Activated T-cell treated with anti-CD3 and anti-CD28 coated beads, Interleukin-2, amount 50 U/mL, for 24 hours (primary cell): ENCODE results near the gene SEMA6A.

Source experiments
- DNase-seq: peaks from one replicate; pipeline ENCODE4 v3.0.0-alpha.2; 2020
- H3K27ac Mint-ChIP-seq: 2 replicates; pipeline ENCODE4 v1.8.0; 2020; ENCODE audit warnings: mild to moderate bottlenecking, mixed read lengths
- H3K27me3 Mint-ChIP-seq: 2 replicates; pipeline ENCODE4 v1.8.0; 2020; ENCODE audit warnings: mixed read lengths
- H3K36me3 Mint-ChIP-seq: 2 replicates; pipeline ENCODE4 v1.8.0; 2020; ENCODE audit warnings: low read depth, mixed read lengths
- H3K4me1 Mint-ChIP-seq: 2 replicates; pipeline ENCODE4 v1.8.0; 2020; ENCODE audit warnings: low read depth, mixed read lengths
- H3K4me3 Mint-ChIP-seq: 2 replicates; pipeline ENCODE4 v1.8.0; 2020; ENCODE audit warnings: mild to moderate bottlenecking, moderate library complexity, mixed read lengths
- H3K9me3 Mint-ChIP-seq: 2 replicates; pipeline ENCODE4 v1.8.0; 2020; ENCODE audit warnings: mixed read lengths

Gene SEMA6A

GRCh38 chr5:116410336-116410890 is 164.2 kb downstream of the SEMA6A start:
- Mint-ChIP-seq H3K4me3 (no peak overlapping the region), H3K27me3 (no peaks in the 10 kb centered on the region), H3K36me3 (peaks cover 48% of the 10 kb centered on the region), H3K27ac (no peak overlapping the region), H3K9me3 (no peaks in the 10 kb centered on the region), H3K4me1 (no peaks in the 10 kb centered on the region)
- no peak for DNase-seq

GRCh38 chr5:116409591-116410296 is 164.9 kb downstream of the SEMA6A start:
- Mint-ChIP-seq H3K4me1 (no peaks in the 10 kb centered on the region), H3K27me3 (no peaks in the 10 kb centered on the region), H3K36me3 (peaks cover 47% of the 10 kb centered on the region), H3K9me3 (no peaks in the 10 kb centered on the region), H3K4me3 (no peak overlapping the region), H3K27ac (no peak overlapping the region)
- DNase-seq, result no peak

GRCh38 chr5:116406306-116407041 is 168.1 kb downstream of the SEMA6A start:
- Mint-ChIP-seq H3K27me3 (no peaks in the 10 kb centered on the region), H3K9me3 (no peaks in the 10 kb centered on the region), H3K36me3 (peaks cover 40% of the 10 kb centered on the region), H3K4me1 (no peaks in the 10 kb centered on the region), H3K4me3 (no peak overlapping the region), H3K27ac (no peak overlapping the region)
- no peak for DNase-seq

GRCh38 chr5:116404792-116405191 is 169.8 kb downstream of the SEMA6A start:
- H3K4me1 Mint-ChIP-seq, result no peaks in the 10 kb centered on the region
- no peak overlapping the region for H3K4me3 Mint-ChIP-seq
- H3K27me3 Mint-ChIP-seq, result no peaks in the 10 kb centered on the region
- peaks cover 51% of the 10 kb centered on the region for H3K36me3 Mint-ChIP-seq
- H3K9me3 Mint-ChIP-seq, result no peaks in the 10 kb centered on the region
- H3K27ac Mint-ChIP-seq, result no peak overlapping the region
- no peak for DNase-seq

- Mint-ChIP-seq H3K36me3 (peaks cover 58% of the 10 kb centered on the region), H3K27ac (no peak overlapping the region), H3K9me3 (no peaks in the 10 kb centered on the region), H3K4me3 (no peak overlapping the region), H3K27me3 (no peaks in the 10 kb centered on the region), H3K4me1 (no peaks in the 10 kb centered on the region)
- no peak for DNase-seq
Observed at GRCh38 chr5:116404016-116404415, 170.6 kb downstream of the SEMA6A start.

GRCh38 chr5:116402235-116402634 is 172.4 kb downstream of the SEMA6A start:
- Mint-ChIP-seq H3K27ac (no peak overlapping the region), H3K9me3 (no peaks in the 10 kb centered on the region), H3K36me3 (peaks cover 54% of the 10 kb centered on the region), H3K4me3 (no peak overlapping the region), H3K27me3 (no peaks in the 10 kb centered on the region), H3K4me1 (no peaks in the 10 kb centered on the region)
- DNase-seq, result no peak

GRCh38 chr5:116401576-116401975 is 173.0 kb downstream of the SEMA6A start:
- Mint-ChIP-seq H3K36me3 (peaks cover 53% of the 10 kb centered on the region), H3K9me3 (no peaks in the 10 kb centered on the region), H3K27me3 (no peaks in the 10 kb centered on the region), H3K27ac (no peak overlapping the region), H3K4me1 (no peaks in the 10 kb centered on the region), H3K4me3 (no peak overlapping the region)
- DNase-seq, result no peak

- no peak overlapping the region for H3K4me3 Mint-ChIP-seq
- H3K27ac Mint-ChIP-seq, result no peak overlapping the region
- H3K4me1 Mint-ChIP-seq, result no peaks in the 10 kb centered on the region
- no peaks in the 10 kb centered on the region for H3K27me3 Mint-ChIP-seq
- peaks cover 2% of the 10 kb centered on the region for H3K9me3 Mint-ChIP-seq
- H3K36me3 Mint-ChIP-seq, result peaks cover 35% of the 10 kb centered on the region
- no peak for DNase-seq
Observed at GRCh38 chr5:116396476-116397099, 178.0 kb downstream of the SEMA6A start.

- Mint-ChIP-seq H3K4me3 (no peak overlapping the region), H3K9me3 (peaks cover 2% of the 10 kb centered on the region), H3K27ac (no peak overlapping the region), H3K27me3 (no peaks in the 10 kb centered on the region), H3K36me3 (peaks cover 29% of the 10 kb centered on the region), H3K4me1 (no peaks in the 10 kb centered on the region)
- DNase-seq, result no peak
Observed at GRCh38 chr5:116395631-116396203, 178.9 kb downstream of the SEMA6A start.

- Mint-ChIP-seq H3K4me3 (no peak overlapping the region), H3K27ac (no peak overlapping the region), H3K9me3 (peaks cover 2% of the 10 kb centered on the region), H3K36me3 (peaks cover 29% of the 10 kb centered on the region), H3K27me3 (no peaks in the 10 kb centered on the region), H3K4me1 (no peaks in the 10 kb centered on the region)
- DNase-seq, result no peak
Observed at GRCh38 chr5:116395226-116395625, 179.4 kb downstream of the SEMA6A start.

GRCh38 chr5:116394186-116394867 is 180.3 kb downstream of the SEMA6A start:
- peaks cover 21% of the 10 kb centered on the region for H3K36me3 Mint-ChIP-seq
- H3K27ac Mint-ChIP-seq, result no peak overlapping the region
- no peak overlapping the region for H3K4me3 Mint-ChIP-seq
- DNase-seq, result no peak
- H3K27me3 Mint-ChIP-seq, result no peaks in the 10 kb centered on the region
- H3K4me1 Mint-ChIP-seq, result no peaks in the 10 kb centered on the region
- H3K9me3 Mint-ChIP-seq, result peaks cover 2% of the 10 kb centered on the region
